Right lobe of liver (tissue), 4 donors: ENCODE measurements around the gene PTPRN2.

ENCODE experiments used
- POLR2A ChIP-seq: fragments of 450-650 bp; IDR thresholded peaks from one replicate; pipeline ENCODE4 v1.6.1; 2017; ENCODE audit warnings: antibody characterized with exemption, mild to moderate bottlenecking
- TF ChIP-seq, protein P1 (sequence below), 4 donors: fragments of 200-600 bp in 3 of 4; fragments of 450-650 bp in 1 of 4; IDR thresholded peaks; one replicate each; pipeline versions ENCODE4 v1.5.1 to v1.8.0; 2016 to 2022; ENCODE audit warnings: antibody characterized with exemption in 4 of 4, mild to moderate bottlenecking in 2 of 4
- donor health status: DM: no; HTN: no; CAD: no.
- donor health status: DM: no; HTN: no; CAD: no.
- donor health status: DM: no; HTN: yes; CAD: no.

DNA sequence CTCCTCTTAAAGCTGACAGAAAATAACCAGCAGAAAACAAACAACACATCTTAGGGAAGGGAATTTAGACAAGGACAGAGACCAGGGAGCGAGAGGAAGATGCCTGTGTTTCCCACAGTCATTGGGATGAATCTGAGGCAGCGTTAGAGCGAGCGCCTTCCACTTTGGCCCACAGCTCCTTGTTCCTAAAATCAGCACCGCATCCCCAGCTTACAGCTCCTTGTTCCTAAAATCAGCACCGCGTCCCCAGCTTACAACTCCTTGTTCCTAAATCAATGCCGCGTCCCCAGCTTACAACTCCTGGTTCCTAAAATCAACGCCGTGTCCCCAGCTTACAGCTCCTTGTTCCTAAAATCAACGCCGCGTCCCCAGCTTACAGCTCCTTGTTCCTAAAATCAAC is 593.3 kb downstream of the PTPRN2 start:
- TF ChIP-seq POLR2A: no peak
- TF ChIP-seq, protein P1, sequence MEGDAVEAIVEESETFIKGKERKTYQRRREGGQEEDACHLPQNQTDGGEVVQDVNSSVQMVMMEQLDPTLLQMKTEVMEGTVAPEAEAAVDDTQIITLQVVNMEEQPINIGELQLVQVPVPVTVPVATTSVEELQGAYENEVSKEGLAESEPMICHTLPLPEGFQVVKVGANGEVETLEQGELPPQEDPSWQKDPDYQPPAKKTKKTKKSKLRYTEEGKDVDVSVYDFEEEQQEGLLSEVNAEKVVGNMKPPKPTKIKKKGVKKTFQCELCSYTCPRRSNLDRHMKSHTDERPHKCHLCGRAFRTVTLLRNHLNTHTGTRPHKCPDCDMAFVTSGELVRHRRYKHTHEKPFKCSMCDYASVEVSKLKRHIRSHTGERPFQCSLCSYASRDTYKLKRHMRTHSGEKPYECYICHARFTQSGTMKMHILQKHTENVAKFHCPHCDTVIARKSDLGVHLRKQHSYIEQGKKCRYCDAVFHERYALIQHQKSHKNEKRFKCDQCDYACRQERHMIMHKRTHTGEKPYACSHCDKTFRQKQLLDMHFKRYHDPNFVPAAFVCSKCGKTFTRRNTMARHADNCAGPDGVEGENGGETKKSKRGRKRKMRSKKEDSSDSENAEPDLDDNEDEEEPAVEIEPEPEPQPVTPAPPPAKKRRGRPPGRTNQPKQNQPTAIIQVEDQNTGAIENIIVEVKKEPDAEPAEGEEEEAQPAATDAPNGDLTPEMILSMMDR (IDR thresholded peaks at IDR 0.05): no peak
